ENCODE measurements around the gene GLT1D1. TPM values are rescaled to one million over a fixed set of nuclear protein-coding genes. Genes with fewer than 3 reads are reported as not detected.
"Not testable (repeated sequence)": the region's sequence is repeated elsewhere in the genome, so short reads cannot be mapped to it uniquely, and the experiment has no call there.

Gene GLT1D1
- polyA plus RNA-seq (2012; ENCODE audit: low read depth, missing spikeins): 30.3 TPM

GRCh38 chr12:128852885-128853599 lies at the start of gene GLT1D1:
GLT1D1 (plus strand) TSS chr12:128853478; CDS start chr12:128853582, 104 bp downstream.
- DNase-seq (ENCODE audit: insufficient read length, low spot score) (no peak), FAIRE-seq (peak; percentile 51)
- TF ChIP-seq POLR2A (IDR thresholded peaks at IDR 0.05; ENCODE audit: low read depth, low read length) (no peak), SPI1 (IDR thresholded peaks at IDR 0.05; ENCODE audit: low read depth, low read length) (no peak), TAF1 (IDR thresholded peaks at IDR 0.05; ENCODE audit: low read depth, low read length) (no peak), PAX5 (IDR thresholded peaks at IDR 0.05; ENCODE audit: insufficient read depth, low read length, severe bottlenecking) (no peak), POLR2AphosphoS5 (IDR thresholded peaks at IDR 0.05; ENCODE audit: low read depth, low read length) (no peak), POU2F2 (IDR thresholded peaks at IDR 0.05; ENCODE audit: low read depth, low read length) (no peak)

GRCh38 chr12:128803788-128804187 lies 49.5 kb upstream of the GLT1D1 start:
- DNase-seq (ENCODE audit: insufficient read length, low spot score) (no peak), FAIRE-seq (no peak)
- TF ChIP-seq POU2F2 (IDR thresholded peaks at IDR 0.05; ENCODE audit: low read depth, low read length): no peak
- no peak for TF ChIP-seq PAX5 (IDR thresholded peaks at IDR 0.05; ENCODE audit: insufficient read depth, low read length, severe bottlenecking)

DNA sequence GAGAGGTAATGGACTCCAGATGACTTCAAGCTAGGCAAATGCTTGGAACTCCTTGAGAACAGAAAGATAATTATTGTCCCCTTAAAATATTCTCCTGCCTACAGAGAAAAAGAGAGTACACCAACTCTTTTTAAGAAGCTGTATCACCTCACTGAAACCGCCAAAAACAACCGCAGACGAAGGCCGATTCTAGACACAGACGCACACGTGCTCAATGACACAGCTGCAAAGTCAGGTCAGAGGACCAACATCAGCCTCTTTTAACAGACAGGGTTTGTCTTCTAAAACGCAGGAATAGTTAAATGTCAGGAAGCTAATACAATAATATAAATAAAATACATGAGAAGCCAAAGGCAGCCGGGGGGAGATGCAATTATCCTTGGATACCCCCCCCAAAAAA lies 48.5 kb upstream of the GLT1D1 start:
- FAIRE-seq: no peak
- no peak for DNase-seq (ENCODE audit: insufficient read length, low spot score)
- TF ChIP-seq POU2F2 (IDR thresholded peaks at IDR 0.05; ENCODE audit: low read depth, low read length) (no peak), POLR2AphosphoS5 (IDR thresholded peaks at IDR 0.05; ENCODE audit: low read depth, low read length) (no peak), TAF1 (IDR thresholded peaks at IDR 0.05; ENCODE audit: low read depth, low read length) (no peak), PAX5 (IDR thresholded peaks at IDR 0.05; ENCODE audit: insufficient read depth, low read length, severe bottlenecking) (no peak), POLR2A (IDR thresholded peaks at IDR 0.05; ENCODE audit: low read depth, low read length) (no peak), SPI1 (IDR thresholded peaks at IDR 0.05; ENCODE audit: low read depth, low read length) (no peak)

DNA sequence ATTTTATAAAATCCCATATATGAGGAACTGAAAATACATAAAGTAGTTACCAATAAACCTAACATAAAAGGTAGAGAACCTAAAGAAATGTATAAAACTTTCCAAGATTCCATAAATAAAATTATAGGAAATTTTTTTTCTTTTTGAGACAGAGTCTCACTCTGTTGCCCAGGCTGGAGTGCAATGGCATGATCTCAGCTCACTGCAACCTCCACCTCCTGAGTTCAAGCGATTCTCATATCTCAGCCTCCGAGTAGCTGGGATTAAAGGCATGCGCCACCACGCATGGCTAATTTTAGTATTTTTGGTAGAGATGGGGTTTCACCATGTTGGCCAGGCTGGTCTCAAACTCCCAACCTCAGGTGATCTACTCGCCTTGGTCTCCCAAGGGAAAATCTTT lies 47.9 kb upstream of the GLT1D1 start:
- DNase-seq (ENCODE audit: insufficient read length, low spot score); FAIRE-seq: not testable (repeated sequence)

- DNase-seq (ENCODE audit: insufficient read length, low spot score) (no peak), FAIRE-seq (no peak)
- TF ChIP-seq SPI1 (IDR thresholded peaks at IDR 0.05; ENCODE audit: low read depth, low read length): no peak
- no peak for TF ChIP-seq POLR2A (IDR thresholded peaks at IDR 0.05; ENCODE audit: low read depth, low read length)
- no peak for TF ChIP-seq POU2F2 (IDR thresholded peaks at IDR 0.05; ENCODE audit: low read depth, low read length)
- TF ChIP-seq TAF1 (IDR thresholded peaks at IDR 0.05; ENCODE audit: low read depth, low read length): no peak
- no peak for TF ChIP-seq POLR2AphosphoS5 (IDR thresholded peaks at IDR 0.05; ENCODE audit: low read depth, low read length)
- TF ChIP-seq PAX5 (IDR thresholded peaks at IDR 0.05; ENCODE audit: insufficient read depth, low read length, severe bottlenecking): no peak
Observed at GRCh38 chr12:128806573-128806972, 46.7 kb upstream of the GLT1D1 start.

DNA sequence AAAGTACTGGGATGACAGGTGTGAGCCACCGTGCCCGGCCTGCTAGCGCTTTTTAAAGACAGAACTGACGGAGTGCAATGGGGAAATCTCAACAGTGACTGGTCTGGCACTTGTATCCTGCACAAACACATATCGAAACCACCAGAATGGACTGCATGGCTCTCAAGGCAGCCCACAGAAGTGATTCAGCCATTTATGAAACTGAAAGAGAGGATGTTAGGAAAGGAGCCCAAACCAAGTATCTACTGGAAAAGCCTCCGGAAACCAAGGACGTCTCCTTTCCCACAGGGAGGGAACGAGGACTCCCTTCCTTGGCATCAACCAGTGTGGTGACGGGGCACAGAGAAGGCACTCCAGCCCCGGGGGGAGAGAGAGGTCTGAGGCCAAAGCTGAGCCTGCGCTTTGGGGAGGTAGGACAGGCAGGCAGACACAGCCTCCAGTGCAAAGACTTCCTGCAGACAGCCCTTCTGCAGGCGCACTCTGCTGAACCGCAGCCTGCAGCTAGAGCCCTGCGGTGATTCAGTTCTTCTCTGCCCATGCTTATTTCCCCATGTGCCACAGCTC lies 46.0 kb upstream of the GLT1D1 start:
- DNase-seq (ENCODE audit: insufficient read length, low spot score): no peak
- no peak for TF ChIP-seq POLR2A (IDR thresholded peaks at IDR 0.05; ENCODE audit: low read depth, low read length)
- no peak for TF ChIP-seq SPI1 (IDR thresholded peaks at IDR 0.05; ENCODE audit: low read depth, low read length)
- TF ChIP-seq TAF1 (IDR thresholded peaks at IDR 0.05; ENCODE audit: low read depth, low read length): no peak
- no peak for TF ChIP-seq POLR2AphosphoS5 (IDR thresholded peaks at IDR 0.05; ENCODE audit: low read depth, low read length)
- no peak for TF ChIP-seq PAX5 (IDR thresholded peaks at IDR 0.05; ENCODE audit: insufficient read depth, low read length, severe bottlenecking)
- no peak for TF ChIP-seq POU2F2 (IDR thresholded peaks at IDR 0.05; ENCODE audit: low read depth, low read length)
- FAIRE-seq: no peak

DNA sequence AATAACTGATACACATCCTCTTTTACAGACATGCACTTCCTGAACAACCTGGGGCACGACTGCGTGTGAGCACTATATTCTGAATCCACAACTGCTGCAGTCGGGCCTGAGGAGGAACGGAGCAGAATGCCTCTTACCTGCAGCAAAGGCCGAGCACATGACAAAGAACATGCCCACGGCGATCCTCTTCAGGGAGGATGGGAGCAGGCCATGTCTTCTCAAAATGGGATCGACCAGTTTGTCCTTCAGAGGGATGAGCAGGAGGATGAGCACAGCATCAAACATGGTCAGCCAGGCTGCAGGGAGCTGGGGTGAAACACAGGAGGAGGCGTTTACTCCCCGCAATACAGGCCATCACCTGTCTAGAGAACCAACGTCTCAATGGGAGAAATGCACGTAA lies 44.6 kb upstream of the GLT1D1 start:
- no peak for TF ChIP-seq SPI1 (IDR thresholded peaks at IDR 0.05; ENCODE audit: low read depth, low read length)
- no peak for TF ChIP-seq POLR2A (IDR thresholded peaks at IDR 0.05; ENCODE audit: low read depth, low read length)
- no peak for TF ChIP-seq POU2F2 (IDR thresholded peaks at IDR 0.05; ENCODE audit: low read depth, low read length)
- no peak for TF ChIP-seq PAX5 (IDR thresholded peaks at IDR 0.05; ENCODE audit: insufficient read depth, low read length, severe bottlenecking)
- TF ChIP-seq TAF1 (IDR thresholded peaks at IDR 0.05; ENCODE audit: low read depth, low read length): no peak
- no peak for TF ChIP-seq POLR2AphosphoS5 (IDR thresholded peaks at IDR 0.05; ENCODE audit: low read depth, low read length)
- FAIRE-seq: peak; percentile 69
- no peak for DNase-seq (ENCODE audit: insufficient read length, low spot score)

DNA sequence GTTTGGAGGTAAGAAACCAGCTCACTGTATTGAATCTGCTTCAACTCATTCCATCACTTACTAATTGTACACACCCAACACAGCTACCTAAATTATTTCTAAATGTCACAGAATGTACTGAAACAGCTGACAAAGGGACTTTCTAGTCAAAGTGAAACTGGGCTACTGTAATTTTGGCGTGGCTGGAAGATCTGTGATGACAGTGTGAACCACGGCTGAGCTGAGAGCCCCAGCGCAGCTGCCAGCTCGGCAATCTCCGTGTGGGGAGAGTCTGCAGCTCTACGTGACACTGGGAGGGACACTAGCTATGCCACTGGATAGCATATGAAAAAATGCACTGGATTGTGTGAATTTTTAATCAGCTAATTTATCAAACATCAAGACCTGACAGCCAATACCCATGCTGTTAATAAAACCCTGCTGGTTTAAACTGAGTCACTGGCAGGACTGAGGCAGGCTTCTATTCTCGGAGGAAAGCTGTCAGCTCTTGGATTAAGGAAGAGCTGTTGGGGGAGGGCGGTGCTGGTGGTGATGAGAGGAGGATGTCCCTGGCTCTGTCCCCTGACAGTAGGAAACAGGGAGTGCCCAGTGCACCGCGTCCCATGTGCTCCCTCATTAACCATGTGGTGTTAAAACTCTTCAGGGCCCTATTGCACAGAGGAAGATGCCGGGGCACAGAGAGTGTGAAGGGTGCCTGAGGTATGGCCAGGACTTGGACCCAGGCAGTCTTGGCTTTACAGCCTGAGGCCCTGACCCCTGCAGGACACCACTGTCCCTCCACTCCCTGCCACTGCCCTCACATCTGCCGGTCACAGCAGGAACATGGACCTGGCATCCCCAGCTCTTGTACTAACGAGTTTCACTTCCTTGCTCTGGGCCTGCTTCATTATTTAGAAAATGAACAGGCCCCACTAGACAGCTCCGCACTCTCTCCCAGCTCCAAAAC lies 42.8 kb upstream of the GLT1D1 start:
- DNase-seq (ENCODE audit: insufficient read length, low spot score) (no peak), FAIRE-seq (peak; percentile 94)
- TF ChIP-seq PAX5 (IDR thresholded peaks at IDR 0.05; ENCODE audit: insufficient read depth, low read length, severe bottlenecking) (no peak), POU2F2 (IDR thresholded peaks at IDR 0.05; ENCODE audit: low read depth, low read length) (0 out of 2 replicates have a peak, but pooled peaks have one; percentile 39), POLR2A (IDR thresholded peaks at IDR 0.05; ENCODE audit: low read depth, low read length) (peak; percentile 31; the same call in 1 of the 2 replicates), SPI1 (IDR thresholded peaks at IDR 0.05; ENCODE audit: low read depth, low read length) (peak; percentile 98), TAF1 (IDR thresholded peaks at IDR 0.05; ENCODE audit: low read depth, low read length) (0 out of 2 replicates have a peak, but pooled peaks have one; percentile 18), POLR2AphosphoS5 (IDR thresholded peaks at IDR 0.05; ENCODE audit: low read depth, low read length) (peak; percentile 39; the same call in 1 of the 2 replicates)

DNA sequence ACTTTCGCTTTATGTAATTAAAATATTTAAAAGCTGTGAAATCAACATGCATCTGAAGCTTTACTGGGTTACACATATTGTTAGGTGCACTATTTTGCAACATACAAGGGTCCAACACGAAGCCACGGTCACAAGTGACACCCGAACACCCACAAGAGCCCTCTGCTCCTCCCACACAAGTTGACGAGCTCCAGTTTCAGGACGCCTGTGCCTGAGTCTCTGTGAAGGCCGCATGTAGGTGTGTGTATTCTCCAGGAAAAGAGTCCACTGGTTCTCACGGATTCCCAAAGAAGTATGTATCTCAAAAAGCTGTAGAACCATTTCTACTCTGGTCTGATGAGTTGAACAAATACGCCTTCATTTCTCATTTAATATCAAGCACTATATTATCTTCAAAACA lies 41.5 kb upstream of the GLT1D1 start:
- DNase-seq (ENCODE audit: insufficient read length, low spot score): no peak
- no peak for FAIRE-seq
- TF ChIP-seq POLR2AphosphoS5 (IDR thresholded peaks at IDR 0.05; ENCODE audit: low read depth, low read length) (peak; percentile 61; the same call in 1 of the 2 replicates), PAX5 (IDR thresholded peaks at IDR 0.05; ENCODE audit: insufficient read depth, low read length, severe bottlenecking) (no peak), POU2F2 (IDR thresholded peaks at IDR 0.05; ENCODE audit: low read depth, low read length) (no peak), TAF1 (IDR thresholded peaks at IDR 0.05; ENCODE audit: low read depth, low read length) (no peak), SPI1 (IDR thresholded peaks at IDR 0.05; ENCODE audit: low read depth, low read length) (no peak), POLR2A (IDR thresholded peaks at IDR 0.05; ENCODE audit: low read depth, low read length) (peak; percentile 53)

All from GM12891 (cell line).